Globus pallidus (tissue), 1 donor: Measurements from ENCODE around the gene ABR.

Experiments used
- DNase-seq: peaks from one replicate; pipeline ENCODE4 v3.0.0-alpha.2; 2015; ENCODE audit warnings: low spot score

The ABR gene

GRCh38 chr17:958712-959451 is 220.9 kb downstream of the ABR start:
- no peak for DNase-seq

- no peak for DNase-seq
Measured at GRCh38 chr17:957856-958421, 221.8 kb downstream of the ABR start.

GRCh38 chr17:956905-957304 is 222.9 kb downstream of the ABR start:
- DNase-seq: no peak

GRCh38 chr17:954431-955164 is 225.2 kb downstream of the ABR start:
- no peak for DNase-seq

- DNase-seq: no peak
Measured at GRCh38 chr17:953767-954166, 226.0 kb downstream of the ABR start.
